CD4-positive, CD25-positive, alpha-beta regulatory T cell (primary cell): Measurements from ENCODE around the gene SUSD5. TPM values are rescaled to one million over a fixed set of nuclear protein-coding genes. Genes with fewer than 3 reads are reported as not detected.
"Not testable (repeated sequence)": the region's sequence is repeated elsewhere in the genome, so short reads cannot be mapped to it uniquely, and the experiment has no call there.

Source experiments
- ATAC-seq, 2 donors: fragments of 150-1000 bp; cut with Tn5 transposase; one replicate each; pipeline ENCODE4 v1.10.0; 2021; ENCODE audit warnings: low read depth in 2 of 2, moderate number of reproducible peaks in 2 of 2, moderate library complexity in 1 of 2
- DNase-seq, 3 donors: peaks; one replicate each; pipeline versions ENCODE4 v3.0.0 to v3.0.0-alpha.2; 2012 to 2022; ENCODE audit warnings: mixed read lengths in 1 of 3
- H3K27ac ChIP-seq: one replicate; pipeline ENCODE4 v1.7.0; 2013; ENCODE audit warnings: mild to moderate bottlenecking, low read length; ENCODE audit not compliant: insufficient read depth, poor library complexity, severe bottlenecking
- H3K27me3 ChIP-seq: one replicate; pipeline ENCODE4 v1.7.0; 2013; ENCODE audit warnings: low read length; ENCODE audit not compliant: control insufficient read depth, insufficient read depth
- H3K36me3 ChIP-seq: one replicate; pipeline ENCODE4 v1.7.0; 2013; ENCODE audit warnings: mild to moderate bottlenecking, low read length, moderate library complexity; ENCODE audit not compliant: control insufficient read depth, insufficient read depth
- H3K4me1 ChIP-seq: 2 replicates; pipeline ENCODE4 v1.7.0; 2013; ENCODE audit warnings: mild to moderate bottlenecking, low read length; ENCODE audit not compliant: insufficient read depth, control insufficient read depth, poor library complexity, severe bottlenecking
- H3K4me3 ChIP-seq: one replicate; pipeline ENCODE4 v1.7.0; 2013; ENCODE audit warnings: low read depth, mild to moderate bottlenecking, low read length, moderate library complexity
- H3K9me3 ChIP-seq, 2 experiments: 1 replicate in 1 of 2; 2 replicates in 1 of 2; pipeline ENCODE4 v1.7.0; 2013; ENCODE audit warnings: low read length in 2 of 2, mild to moderate bottlenecking in 1 of 2, moderate library complexity in 1 of 2; ENCODE audit not compliant: control insufficient read depth in 2 of 2
- H3K27ac Mint-ChIP-seq, 3 donors: one replicate each; pipeline ENCODE4 v1.8.0; 2020 to 2022; ENCODE audit warnings: mild to moderate bottlenecking in 3 of 3, mixed read lengths in 3 of 3, moderate library complexity in 2 of 3
- H3K27me3 Mint-ChIP-seq: one replicate; pipeline ENCODE4 v1.8.0; 2022; ENCODE audit warnings: mild to moderate bottlenecking, mixed read lengths
- H3K36me3 Mint-ChIP-seq: one replicate; pipeline ENCODE4 v1.8.0; 2020; ENCODE audit warnings: mixed read lengths
- H3K4me1 Mint-ChIP-seq, 4 donors: one replicate each; pipeline ENCODE4 v1.8.0; 2020 to 2022; ENCODE audit warnings: mixed read lengths in 4 of 4, mild to moderate bottlenecking in 1 of 4
- H3K4me3 Mint-ChIP-seq, 4 donors: one replicate each; pipeline ENCODE4 v1.8.0; 2020 to 2022; ENCODE audit warnings: mild to moderate bottlenecking in 4 of 4, mixed read lengths in 4 of 4, moderate library complexity in 3 of 4
- H3K9me3 Mint-ChIP-seq, 7 donors: one replicate each; pipeline ENCODE4 v1.8.0; 2020 to 2022; ENCODE audit warnings: mixed read lengths in 7 of 7, mild to moderate bottlenecking in 3 of 7, moderate library complexity in 2 of 7
- polyA plus RNA-seq, 4 donors: library from polyadenylated mRNA; unstranded; fragments of 300-500 nt; fragmentation: Illumina TruSeq; gene quantifications; one replicate each; pipeline ENCODE4 v1.2.3, GENCODE V29; 2021
- total RNA-seq: library from RNA; stranded (reverse); gene quantifications from one replicate; pipeline ENCODE4 v1.2.3, GENCODE V29; 2022

Gene SUSD5
- total and polyA plus RNA-seq, 5 donors from 2014 or later = 0.22 to 0.28 (median 0.25) TPM; not detected in 2

DNA sequence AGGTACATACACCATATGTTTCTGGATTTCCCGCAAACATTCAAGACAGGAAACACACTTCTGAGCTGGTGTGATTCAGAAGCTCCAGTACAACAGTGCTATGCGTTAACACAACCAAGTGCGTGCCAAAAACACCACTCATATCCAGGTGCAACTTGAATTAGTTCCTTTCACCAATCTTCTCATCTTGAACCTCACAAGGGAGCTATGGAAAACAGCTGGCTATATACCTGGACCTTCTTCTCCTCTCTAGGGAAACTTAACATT, 31.3 kb downstream of the SUSD5 start:
- H3K4me1 Mint-ChIP-seq = peaks cover 0 to 2% (median 0%) of the 10 kb centered on the region in 4 donors
- no peak overlapping the region for H3K4me3 Mint-ChIP-seq
- DNase-seq = no peak
- Histone ChIP-seq H3K36me3 (no peaks in the 10 kb centered on the region), H3K27me3 (peaks cover 3% of the 10 kb centered on the region), H3K9me3 (peaks cover 0 to 3% of the 10 kb centered on the region in 2 experiments), H3K27ac (no peak overlapping the region), H3K4me1 (no peaks in the 10 kb centered on the region), H3K4me3 (no peak overlapping the region)
- peaks cover 0 to 8% (median under 1%) of the 10 kb centered on the region in 7 donors for H3K9me3 Mint-ChIP-seq
- H3K27ac Mint-ChIP-seq = no peak overlapping the region
- no peak for ATAC-seq
- H3K27me3 Mint-ChIP-seq = peaks cover 17% of the 10 kb centered on the region
- no peaks in the 10 kb centered on the region for H3K36me3 Mint-ChIP-seq

DNA sequence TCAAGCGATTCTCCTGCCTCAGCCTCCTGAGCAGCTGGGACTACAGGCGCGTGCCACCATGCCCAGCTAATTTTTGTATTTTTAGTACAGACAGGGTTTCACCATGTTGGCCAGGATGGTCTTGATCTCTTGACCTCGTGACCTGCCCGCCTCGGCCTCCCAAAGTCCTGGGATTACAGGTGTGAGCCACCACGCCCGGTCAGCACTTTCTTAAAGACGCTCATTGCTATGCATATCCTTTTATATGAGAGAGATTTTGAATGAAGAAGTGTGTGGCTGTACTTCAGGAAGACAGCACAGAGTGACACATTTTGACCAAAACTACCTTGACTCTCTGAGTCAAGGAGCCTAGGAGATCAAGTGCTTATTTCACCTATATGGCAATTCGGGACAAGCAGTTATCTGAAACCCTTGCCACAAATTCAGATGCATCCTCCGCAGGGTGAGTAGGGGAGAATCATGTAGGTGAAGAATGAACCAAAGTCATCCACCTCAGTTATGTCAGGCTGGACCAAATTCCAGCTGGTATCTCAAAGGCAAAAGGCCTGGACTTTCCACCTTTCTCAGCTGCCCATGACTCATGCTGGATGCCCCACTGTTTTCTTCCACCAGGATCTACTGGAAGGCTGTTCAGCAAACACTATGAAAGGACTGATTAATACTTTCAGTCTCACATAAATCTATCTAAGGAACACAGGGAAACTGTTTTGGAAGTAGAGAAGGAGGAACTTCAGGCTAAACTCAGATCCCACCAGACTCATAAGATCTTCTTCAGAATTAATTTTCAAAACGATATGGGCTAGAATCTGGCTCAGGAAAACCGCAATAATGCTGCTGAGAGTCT, 31.9 kb downstream of the SUSD5 start:
- H3K27ac ChIP-seq = no peak overlapping the region
- H3K36me3 ChIP-seq = no peaks in the 10 kb centered on the region
- Mint-ChIP-seq H3K27me3 (peaks cover 22% of the 10 kb centered on the region), H3K36me3 (no peaks in the 10 kb centered on the region), H3K4me3 (no peak overlapping the region), H3K9me3 (peaks cover 0 to 12% (median 1%) of the 10 kb centered on the region in 7 donors), H3K27ac (no peak overlapping the region), H3K4me1 (peaks cover 0 to 6% (median 0%) of the 10 kb centered on the region in 4 donors)
- no peak overlapping the region for H3K4me3 ChIP-seq
- DNase-seq (no peak), ATAC-seq (no peak)
- no peaks in the 10 kb centered on the region for H3K4me1 ChIP-seq
- H3K9me3 ChIP-seq = peaks cover 0 to 4% of the 10 kb centered on the region in 2 experiments
- peaks cover 3% of the 10 kb centered on the region for H3K27me3 ChIP-seq

DNA sequence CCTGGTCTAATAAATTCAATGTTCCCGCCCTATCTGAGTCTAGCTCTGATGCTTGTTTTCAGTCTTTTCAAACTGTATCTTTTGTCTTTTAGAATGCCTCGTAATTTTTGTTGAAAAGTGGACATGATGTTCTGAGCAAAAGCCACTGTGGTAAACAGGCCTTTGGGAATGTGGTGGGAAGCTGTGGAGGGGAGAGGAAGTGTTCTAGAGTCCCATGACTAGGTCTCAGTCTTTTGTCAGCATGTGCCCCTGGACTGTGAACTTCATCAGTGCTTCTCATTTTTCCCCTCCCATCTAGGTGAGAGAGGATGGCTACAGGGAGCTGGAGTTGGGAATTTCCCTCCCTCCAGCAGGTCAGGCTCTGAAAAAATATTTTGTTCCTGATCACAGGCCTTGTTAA, 33.7 kb downstream of the SUSD5 start:
- Histone ChIP-seq H3K27me3 (peaks cover 3% of the 10 kb centered on the region), H3K4me1 (no peaks in the 10 kb centered on the region), H3K36me3 (no peaks in the 10 kb centered on the region), H3K9me3 (peaks cover 0 to 4% of the 10 kb centered on the region in 2 experiments), H3K27ac (no peak overlapping the region), H3K4me3 (no peak overlapping the region)
- ATAC-seq (no peak), DNase-seq (no peak)
- peaks cover 24% of the 10 kb centered on the region for H3K27me3 Mint-ChIP-seq
- H3K9me3 Mint-ChIP-seq = peaks cover 0 to 12% (median 3%) of the 10 kb centered on the region in 7 donors
- H3K4me3 Mint-ChIP-seq = no peak overlapping the region
- no peaks in the 10 kb centered on the region for H3K36me3 Mint-ChIP-seq
- peaks cover 0 to 6% (median 0%) of the 10 kb centered on the region in 4 donors for H3K4me1 Mint-ChIP-seq
- H3K27ac Mint-ChIP-seq = no peak overlapping the region

DNA sequence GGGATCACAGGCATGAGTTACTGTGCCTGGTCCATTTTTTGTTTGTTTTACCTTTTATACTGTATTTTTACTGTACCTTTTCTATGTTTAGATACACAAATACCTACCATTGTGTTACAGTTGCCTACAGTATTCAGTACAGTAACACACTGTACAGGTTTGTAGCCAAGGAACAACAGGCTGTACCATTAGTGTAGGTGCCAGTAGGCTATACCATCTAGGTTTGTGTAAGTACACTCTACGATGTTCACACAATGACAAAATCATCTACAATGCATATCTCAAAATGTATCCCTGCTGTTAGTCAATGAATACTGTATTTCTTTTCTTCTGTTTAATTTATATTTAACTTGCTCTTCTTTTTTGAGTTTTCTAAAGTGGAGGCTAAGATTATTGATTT, 37.0 kb downstream of the SUSD5 start:
- not testable (repeated sequence) for H3K36me3 ChIP-seq, H3K4me1 ChIP-seq, H3K4me1 Mint-ChIP-seq, H3K27me3 ChIP-seq, H3K36me3 Mint-ChIP-seq, H3K27ac ChIP-seq, ATAC-seq, H3K4me3 ChIP-seq, H3K4me3 Mint-ChIP-seq, H3K27ac Mint-ChIP-seq, DNase-seq
- peaks cover 5 to 12% of the 10 kb centered on the region in 2 experiments for H3K9me3 ChIP-seq
- Mint-ChIP-seq H3K27me3 (peaks cover 19% of the 10 kb centered on the region), H3K9me3 (peaks cover 0 to 20% (median 4%) of the 10 kb centered on the region in 7 donors)

DNA sequence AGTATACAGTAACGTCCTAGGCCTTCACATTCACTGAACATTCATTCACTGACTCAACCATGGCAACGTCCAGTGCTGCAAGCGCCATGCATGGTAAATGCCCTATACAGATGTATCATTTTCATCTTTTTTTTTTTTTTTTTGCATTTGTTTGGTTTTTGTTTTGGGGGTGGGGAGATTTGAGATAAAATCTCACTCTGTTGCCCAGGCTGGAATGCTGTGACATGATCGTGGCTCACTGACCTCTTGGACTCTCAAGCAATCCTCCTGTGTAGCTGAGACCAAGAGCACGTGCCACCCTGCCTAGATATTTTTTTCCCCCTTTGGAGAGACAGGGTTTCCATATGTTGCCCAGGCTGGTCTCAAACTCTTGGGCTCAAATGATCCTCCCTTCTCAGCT, 37.4 kb downstream of the SUSD5 start:
- Mint-ChIP-seq H3K4me3 (no peak overlapping the region), H3K36me3 (no peaks in the 10 kb centered on the region), H3K27me3 (peaks cover 17% of the 10 kb centered on the region), H3K9me3 (peaks cover 0 to 20% (median 5%) of the 10 kb centered on the region in 7 donors), H3K4me1 (peaks cover 0 to 6% (median 0%) of the 10 kb centered on the region in 4 donors), H3K27ac (no peak overlapping the region)
- Histone ChIP-seq H3K4me1 (no peaks in the 10 kb centered on the region), H3K9me3 (peaks cover 5 to 12% of the 10 kb centered on the region in 2 experiments), H3K36me3 (no peaks in the 10 kb centered on the region), H3K4me3 (no peak overlapping the region), H3K27ac (no peak overlapping the region), H3K27me3 (no peaks in the 10 kb centered on the region)
- DNase-seq (no peak), ATAC-seq (no peak)

DNA sequence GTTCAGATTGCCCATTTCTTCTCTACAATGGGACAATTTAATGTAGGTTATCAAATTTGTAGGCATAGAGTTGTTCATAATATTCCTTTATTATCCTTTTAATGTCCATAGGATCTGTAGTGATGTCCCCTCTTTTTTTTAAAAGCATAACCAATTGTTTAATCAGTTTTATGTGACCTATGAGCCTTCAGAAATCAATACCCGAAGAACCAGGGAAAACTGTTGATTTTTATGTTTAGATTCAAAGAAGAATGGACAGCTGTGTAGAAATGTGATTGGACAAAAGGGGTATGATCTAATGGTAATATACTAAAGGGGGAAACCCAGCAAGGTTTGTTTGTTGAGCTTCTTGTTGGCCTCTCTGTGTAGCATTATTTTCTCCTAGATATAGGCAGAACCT, 39.5 kb downstream of the SUSD5 start:
- Mint-ChIP-seq H3K9me3 (peaks cover 0 to 15% (median 4%) of the 10 kb centered on the region in 7 donors), H3K27ac (no peak overlapping the region), H3K27me3 (peaks cover 17% of the 10 kb centered on the region), H3K4me1 (peaks cover 0 to 6% (median 0%) of the 10 kb centered on the region in 4 donors), H3K4me3 (no peak overlapping the region), H3K36me3 (no peaks in the 10 kb centered on the region)
- Histone ChIP-seq H3K4me1 (no peaks in the 10 kb centered on the region), H3K27ac (no peak overlapping the region), H3K36me3 (no peaks in the 10 kb centered on the region), H3K9me3 (peaks cover 5 to 12% of the 10 kb centered on the region in 2 experiments), H3K27me3 (no peaks in the 10 kb centered on the region), H3K4me3 (no peak overlapping the region)
- no peak for DNase-seq
- no peak for ATAC-seq

DNA sequence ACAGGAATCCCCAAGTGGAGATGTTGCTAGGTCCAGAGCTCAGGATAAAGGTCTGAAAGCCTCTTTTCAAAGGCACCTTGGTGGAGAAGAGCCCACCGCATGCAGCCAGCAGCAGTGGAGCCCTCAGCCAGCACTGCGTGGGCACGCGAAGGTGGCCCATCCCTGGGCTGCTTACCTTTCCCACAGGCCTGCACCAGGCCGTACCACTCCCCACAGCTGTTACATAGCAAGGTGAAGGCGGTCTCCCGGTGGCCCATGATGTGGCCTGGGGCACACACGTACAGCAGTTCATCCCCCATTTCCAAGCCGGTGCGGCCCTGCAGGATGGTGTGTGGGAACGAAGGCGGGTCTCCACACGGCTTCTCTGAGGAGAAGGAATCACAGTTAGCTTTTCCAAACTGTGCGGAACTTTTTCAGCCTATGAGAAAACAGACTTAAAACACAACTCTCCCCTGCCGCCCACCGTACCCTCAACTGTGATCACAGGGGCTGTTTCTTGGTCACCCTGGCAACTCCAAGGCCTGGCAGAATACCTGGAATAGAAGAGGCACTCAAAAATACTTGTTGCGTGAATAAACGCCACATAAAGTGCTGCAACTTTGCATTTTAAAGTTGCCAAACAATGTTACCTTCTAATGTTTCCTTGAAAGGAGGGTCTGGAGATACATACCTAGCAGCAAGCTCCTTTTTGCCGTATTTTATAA, 43.7 kb downstream of the SUSD5 start:
- H3K36me3 Mint-ChIP-seq = no peaks in the 10 kb centered on the region
- no peaks in the 10 kb centered on the region for H3K4me1 ChIP-seq
- H3K4me3 Mint-ChIP-seq = no peak overlapping the region
- no peaks in the 10 kb centered on the region for H3K36me3 ChIP-seq
- no peaks in the 10 kb centered on the region for H3K27me3 ChIP-seq
- H3K27ac Mint-ChIP-seq = no peak overlapping the region
- peaks cover 5 to 9% of the 10 kb centered on the region in 2 experiments for H3K9me3 ChIP-seq
- H3K27me3 Mint-ChIP-seq = peaks cover 4% of the 10 kb centered on the region
- H3K27ac ChIP-seq = no peak overlapping the region
- DNase-seq (no peak), ATAC-seq (no peak)
- peaks cover 0 to 8% (median 2%) of the 10 kb centered on the region in 7 donors for H3K9me3 Mint-ChIP-seq
- H3K4me3 ChIP-seq = no peak overlapping the region
- H3K4me1 Mint-ChIP-seq = peaks cover 4 to 9% (median 5%) of the 10 kb centered on the region in 4 donors
